ENCODE measurements around the gene HINT2.

HINT2 gene

DNA sequence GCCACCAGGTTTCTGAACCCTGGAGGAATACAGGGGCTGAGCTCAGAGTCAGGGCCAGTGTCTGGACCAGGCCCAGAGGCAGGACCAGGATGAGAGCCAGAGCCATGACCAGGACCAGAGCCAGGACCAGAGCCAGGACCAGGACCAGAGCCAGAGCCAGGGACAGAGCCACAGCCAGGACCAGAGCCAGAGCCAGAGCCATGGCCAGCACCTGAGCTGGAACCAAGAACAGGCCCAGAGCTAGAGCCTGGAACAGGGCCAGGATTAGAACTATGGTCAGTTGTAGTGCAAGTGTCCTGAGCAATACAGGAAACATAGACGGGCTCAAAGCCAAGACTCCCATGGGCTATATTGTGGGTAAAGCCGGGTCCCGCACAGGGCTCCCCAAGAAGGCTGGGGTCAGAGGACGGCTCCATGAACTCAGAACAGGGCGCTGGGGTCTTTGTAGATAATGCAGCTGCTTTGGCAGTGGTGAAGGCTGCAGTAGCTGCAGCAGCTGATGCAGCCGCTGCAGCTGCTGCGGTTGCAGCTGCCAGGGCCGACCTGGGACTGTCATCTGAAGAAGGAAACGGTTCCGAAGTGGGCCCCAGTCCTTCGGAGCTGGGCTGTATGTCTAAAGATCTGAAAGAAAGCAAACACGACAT is 3.3 kb downstream of the HINT2 start:
- no peak for DNase-seq

DNA sequence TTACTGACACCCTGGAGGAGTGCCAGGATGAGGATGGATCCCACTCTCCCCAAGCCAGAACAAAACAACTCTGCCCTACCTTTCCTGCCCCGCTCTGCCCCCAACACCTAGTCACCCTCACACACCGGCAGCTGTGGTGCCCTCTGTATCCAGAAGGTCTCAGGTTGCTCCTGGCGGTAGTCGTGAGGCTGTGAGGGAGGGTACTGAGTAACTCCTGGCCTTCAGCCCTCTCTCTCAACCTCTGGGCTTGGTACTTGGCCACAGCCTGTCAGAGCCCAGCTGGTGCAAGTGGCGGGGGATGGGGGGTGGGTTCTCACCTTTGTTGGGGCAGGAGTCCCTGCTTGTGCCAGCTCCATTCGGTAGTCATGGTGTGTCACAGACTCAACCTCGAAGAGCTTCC is 4.7 kb downstream of the HINT2 start:
- DNase-seq: no peak

DNA sequence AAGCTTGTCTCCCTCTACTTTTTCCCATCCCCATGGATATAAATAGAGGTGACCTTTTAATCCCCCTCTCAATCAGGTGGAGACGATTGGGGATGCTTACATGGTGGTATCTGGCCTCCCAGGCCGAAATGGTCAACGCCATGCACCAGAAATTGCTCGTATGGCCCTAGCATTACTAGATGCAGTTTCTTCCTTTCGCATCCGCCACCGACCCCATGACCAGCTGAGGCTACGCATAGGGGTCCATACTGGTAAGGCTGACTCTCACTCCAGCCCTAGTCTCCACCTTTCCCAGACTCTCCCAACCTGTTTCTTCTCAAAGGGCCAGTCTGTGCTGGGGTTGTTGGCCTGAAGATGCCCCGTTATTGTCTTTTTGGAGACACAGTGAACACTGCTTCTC is 6.4 kb downstream of the HINT2 start:
- no peak for DNase-seq

DNA sequence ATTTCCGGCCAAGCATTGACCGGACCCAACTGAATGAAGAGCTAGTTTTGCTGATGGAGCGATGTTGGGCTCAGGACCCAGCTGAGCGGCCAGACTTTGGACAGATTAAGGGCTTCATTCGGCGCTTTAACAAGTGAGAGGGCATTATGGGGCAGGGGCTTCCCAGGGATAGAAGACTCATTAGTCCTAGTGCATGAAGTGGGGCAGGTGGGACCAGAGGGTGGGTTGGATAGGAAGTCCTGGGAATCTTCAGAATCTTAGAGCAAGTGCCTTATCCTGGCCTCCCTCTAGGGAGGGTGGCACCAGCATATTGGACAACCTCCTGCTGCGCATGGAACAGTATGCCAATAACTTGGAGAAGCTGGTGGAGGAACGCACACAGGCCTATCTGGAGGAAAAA is 8.7 kb downstream of the HINT2 start:
- DNase-seq: no peak

DNA sequence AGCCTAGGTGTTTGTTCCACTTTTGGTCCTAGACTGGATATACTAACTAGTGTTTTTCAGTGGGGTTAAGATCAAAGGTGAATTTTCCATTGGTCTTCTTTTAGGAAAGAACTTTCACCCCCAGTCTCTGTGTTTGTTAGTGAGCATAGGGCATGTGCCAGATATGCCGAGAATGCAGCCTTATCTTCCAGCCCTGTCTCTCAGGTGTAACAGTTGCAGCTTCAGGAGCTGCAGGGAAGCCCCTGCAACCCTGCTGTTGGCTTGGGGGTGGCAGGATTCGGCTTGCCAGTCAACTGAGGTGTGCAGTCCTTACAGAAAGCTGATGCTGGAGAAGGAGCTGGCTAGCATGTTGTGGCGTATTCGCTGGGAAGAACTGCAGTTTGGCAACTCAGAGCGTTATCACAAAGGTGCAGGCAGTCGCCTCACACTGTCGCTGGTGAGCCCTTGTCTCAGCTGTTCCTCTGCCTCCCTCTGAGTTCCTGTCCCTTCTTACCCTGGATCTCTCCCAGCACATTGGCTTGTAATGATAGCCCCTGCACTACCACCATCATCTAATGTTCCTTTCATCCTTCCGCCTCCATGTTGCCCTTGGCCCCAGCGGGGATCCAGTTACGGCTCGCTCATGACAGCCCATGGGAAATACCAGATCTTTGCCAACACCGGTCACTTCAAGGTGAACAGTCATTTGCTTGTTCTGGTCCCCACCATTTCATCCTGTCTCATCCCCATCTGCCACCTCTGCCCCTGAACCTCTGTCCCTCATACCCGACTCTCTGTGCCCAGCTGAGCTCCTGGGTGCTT is 13.3 kb downstream of the HINT2 start:
- DNase-seq: no peak

GRCh38 chr9:35800530-35800929 is 14.3 kb downstream of the HINT2 start:
- DNase-seq: no peak

DNA sequence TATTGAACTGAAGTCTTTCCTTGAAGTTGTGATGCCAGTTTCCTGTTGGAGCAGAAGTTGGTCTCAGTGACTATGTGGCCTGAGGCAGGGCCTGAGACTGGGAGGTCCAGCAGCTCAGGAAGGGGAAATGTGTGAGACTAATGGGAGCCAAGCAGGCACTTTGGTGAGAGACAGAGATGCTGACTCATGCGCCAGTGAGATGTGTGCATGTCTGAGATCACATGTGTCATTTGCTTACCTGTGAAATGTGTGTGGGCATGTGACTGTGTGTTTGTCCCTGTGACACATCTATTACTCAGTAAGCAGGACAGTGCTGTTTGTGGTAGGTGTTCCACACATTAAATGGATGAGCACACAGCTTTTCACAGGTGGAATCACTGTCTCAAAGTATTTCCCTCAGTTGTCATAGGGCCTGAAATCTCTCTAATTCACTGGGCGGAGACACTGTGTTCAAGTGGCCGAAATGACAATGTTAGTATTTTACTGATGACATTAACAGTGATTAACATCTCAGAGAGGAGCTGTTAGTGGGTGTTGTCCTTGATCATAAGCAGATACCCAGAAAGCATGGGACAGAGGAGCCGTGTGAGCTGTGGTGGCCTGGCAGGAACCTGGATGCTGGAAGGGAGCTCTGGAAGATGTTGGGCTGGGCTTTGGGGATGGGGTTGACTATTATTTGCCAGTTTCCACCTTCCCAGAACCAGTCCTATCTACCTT is 16.0 kb downstream of the HINT2 start:
- DNase-seq: no peak

GRCh38 chr9:35797311-35798109 is 17.3 kb downstream of the HINT2 start:
- DNase-seq: no peak

DNA sequence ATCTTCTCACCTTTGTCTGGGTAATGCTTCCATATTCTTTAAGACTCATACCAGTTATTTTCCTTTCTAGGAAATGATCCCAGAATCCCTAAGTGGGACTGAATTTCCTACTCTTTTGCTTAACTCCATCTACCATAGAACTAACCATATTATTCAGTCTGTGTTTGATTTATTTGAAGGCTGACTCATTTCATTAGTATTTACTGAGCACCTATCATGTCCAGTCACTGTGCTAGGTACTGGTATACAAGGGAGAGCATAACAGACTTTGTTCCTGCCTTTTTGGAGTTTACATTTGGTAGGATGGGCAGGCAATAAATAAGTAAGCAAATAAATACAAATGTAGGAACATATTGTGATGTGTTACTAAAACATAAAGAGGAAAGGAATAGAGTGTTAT is 19.1 kb downstream of the HINT2 start:
- DNase-seq: no peak

- DNase-seq: no peak
Observed at GRCh38 chr9:35793461-35793860, 21.4 kb downstream of the HINT2 start.

- no peak for DNase-seq
Observed at GRCh38 chr9:35792826-35793225, 22.0 kb downstream of the HINT2 start.

GRCh38 chr9:35792024-35792813 is 22.6 kb downstream of the HINT2 start:
- DNase-seq: no peak

DNA sequence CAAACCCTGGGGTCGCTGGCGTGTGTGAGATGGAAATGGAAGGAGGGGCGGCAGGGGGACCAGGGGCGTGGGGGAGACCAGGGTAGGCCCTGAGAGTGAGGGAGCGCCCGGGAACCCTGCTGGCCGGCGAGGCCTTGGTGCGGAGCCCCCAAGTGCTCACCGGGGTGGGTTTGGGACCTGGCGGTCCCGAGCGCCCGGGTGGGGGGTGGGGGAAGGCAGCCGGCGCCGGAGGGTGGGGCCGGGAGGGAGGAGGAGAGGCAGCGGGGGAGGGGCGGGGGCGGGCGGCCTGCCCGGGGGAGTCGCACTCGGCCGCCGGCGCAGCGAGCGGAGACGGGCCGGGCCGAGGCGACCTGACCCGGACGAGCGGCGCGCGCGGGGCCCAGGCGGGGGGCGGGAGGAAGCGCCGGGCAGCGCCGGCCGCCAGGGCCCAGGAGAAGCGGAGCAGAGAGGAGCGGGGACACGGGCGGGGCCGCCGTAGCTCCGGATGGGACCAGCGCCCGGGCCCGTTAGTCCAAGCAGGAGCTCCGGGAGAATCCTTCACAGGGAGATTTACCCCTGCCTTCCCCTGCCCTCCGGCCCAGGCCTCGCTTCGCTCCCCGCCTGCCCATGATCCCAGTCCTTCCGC is 23.4 kb downstream of the HINT2 start, which contains the start of gene NPR2:
TSS of gene NPR2 (plus strand) at position 295 of the 625 bp plus-strand sequence. CDS start 818 bp downstream, outside the sequence.
- DNase-seq: no peak

DNA sequence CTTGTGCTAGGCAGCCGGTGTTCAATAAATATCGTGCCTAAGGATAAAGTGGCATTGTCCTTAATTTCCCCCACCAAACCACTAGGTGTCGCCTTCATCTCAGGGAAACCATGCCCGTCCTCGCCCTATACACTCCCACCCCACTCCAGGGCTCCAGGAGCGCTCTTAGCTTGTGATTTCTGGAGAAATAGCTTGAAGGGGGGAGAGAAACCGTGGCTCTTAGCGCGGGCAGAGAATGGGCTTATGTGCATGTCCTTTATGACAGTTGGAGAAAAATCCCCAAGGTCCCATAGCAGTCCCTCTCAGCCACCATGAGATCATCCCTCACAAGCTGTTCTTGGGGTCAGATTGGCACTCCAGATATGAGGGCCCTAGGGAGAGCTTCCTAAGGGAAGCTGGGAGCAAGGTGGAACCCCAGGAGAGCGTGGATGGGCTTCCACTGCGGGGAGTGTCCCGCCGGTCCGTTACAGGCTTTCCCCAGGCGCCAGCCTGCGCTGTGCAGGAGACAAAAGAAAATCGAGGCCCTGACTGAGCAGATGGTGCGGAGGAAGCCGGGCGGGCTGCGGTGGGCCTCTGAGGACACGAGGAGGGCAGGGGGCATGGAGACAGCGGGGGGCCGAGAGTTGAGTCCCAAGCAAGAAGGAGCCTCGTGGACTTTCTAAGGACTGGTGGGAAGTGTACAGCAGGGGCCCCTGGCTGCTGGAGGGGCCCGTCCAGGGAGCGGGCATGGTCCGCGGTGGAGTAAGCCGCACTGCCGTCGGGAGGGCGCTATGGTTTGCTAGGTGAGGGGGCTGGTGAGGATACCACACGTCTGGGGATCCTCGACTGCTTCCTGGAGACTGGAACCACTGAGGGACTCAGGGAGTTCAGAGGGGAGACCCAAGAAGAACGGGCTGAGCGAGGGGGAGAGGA is 24.2 kb downstream of the HINT2 start:
- peak; percentile 56 for DNase-seq

DNA sequence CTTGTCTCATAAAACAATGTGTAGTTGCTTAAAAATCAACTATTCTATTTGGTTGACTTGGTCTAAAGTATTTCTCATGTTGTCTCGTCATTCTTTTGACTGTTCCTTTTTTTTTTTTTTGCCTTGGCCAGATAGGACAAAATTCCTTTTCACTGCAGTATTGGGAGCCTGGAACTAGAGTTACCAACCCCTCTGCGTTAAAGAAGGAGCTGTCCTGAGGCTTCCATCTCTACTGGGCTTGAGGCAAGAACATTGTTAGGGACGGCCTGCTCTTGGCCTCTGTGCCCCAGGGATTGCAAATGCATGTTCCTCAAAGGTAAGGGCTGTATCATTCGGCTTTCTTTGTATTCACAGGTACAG is 24.8 kb downstream of the HINT2 start:
- DNase-seq: no peak

GRCh38 chr9:35789541-35789940 is 25.3 kb downstream of the HINT2 start:
- no peak for DNase-seq

- DNase-seq: no peak
Observed at GRCh38 chr9:35783418-35783817, 31.4 kb downstream of the HINT2 start.

GRCh38 chr9:35781066-35781465 is 33.8 kb downstream of the HINT2 start:
- no peak for DNase-seq

DNA sequence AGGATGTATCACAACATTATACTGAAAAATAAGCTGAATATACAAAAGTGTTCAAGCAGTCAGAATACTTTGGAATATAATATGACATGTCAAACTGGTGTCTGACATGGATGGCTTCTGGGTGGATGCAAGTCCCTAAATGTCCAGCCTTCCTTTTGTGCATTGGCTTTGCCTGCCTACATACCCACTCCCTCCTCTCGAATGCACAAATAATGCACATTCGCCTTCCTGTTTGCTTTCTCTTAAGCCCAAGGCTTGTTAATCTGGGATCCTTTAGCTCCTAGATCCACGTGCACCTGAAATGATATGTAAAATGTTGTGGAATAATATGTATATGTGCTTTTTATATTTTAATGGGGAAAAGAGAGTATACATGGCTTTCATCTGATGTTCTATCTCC is 36.3 kb downstream of the HINT2 start:
- DNase-seq: no peak

DNA sequence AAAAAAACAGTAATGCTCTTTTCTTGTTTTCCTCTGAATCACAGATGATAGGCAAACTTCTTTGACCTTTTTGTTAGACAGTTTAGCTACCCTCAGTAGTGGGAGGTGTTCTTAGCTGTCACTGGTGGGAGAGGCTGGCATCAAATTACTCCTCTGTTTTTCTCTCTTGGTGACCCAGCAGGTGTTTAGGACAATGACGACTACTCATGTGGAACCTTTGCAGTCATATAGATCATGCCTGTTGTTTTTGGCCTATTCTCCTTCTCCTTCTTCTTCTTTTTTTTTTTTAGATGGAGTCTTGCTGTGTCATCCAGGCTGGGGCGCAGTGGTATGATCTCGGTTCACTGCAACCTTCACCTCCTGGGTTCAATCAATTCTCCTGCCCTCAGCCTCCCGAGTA is 38.8 kb downstream of the HINT2 start:
- DNase-seq: peak; percentile 85

All from DMS153 (cell line).